Loucy (cell line): ENCODE data around the gene LPP.

Experiments used
- EZH2phosphoT487 ChIP-seq: fragments of 200-600 bp; IDR thresholded peaks from 2 replicates; pipeline ENCODE4 v1.6.1; 2018; ENCODE audit warnings: antibody characterized with exemption, mild to moderate bottlenecking, moderate library complexity, borderline replicate concordance
- TF ChIP-seq, protein P1 (sequence below): fragments of 200-600 bp; sonication (generic); conservative IDR thresholded peaks from 2 replicates; pipeline ENCODE4 v1.5.1; 2014; ENCODE audit warnings: mild to moderate bottlenecking, antibody characterized with exemption, low read length

DNA sequence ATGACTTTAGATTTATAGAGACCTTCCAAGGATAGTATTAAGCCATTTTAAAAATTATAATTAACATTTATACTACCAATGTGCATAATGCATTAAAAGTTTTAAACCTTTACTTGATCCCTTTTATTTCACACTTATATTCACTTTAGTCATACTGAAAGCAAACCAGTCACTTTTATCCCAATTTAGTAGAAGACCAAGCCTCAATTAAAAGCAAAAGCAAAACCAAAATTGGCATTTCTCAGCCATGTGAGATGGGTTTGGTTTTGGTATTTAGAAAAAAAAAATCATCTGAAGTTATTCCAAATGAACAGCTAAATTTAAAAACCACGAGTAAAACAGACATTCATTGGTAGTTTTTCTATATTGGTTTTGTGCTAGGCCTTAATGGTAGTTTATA, 249.4 kb downstream of the LPP start:
- TF ChIP-seq, protein P1, sequence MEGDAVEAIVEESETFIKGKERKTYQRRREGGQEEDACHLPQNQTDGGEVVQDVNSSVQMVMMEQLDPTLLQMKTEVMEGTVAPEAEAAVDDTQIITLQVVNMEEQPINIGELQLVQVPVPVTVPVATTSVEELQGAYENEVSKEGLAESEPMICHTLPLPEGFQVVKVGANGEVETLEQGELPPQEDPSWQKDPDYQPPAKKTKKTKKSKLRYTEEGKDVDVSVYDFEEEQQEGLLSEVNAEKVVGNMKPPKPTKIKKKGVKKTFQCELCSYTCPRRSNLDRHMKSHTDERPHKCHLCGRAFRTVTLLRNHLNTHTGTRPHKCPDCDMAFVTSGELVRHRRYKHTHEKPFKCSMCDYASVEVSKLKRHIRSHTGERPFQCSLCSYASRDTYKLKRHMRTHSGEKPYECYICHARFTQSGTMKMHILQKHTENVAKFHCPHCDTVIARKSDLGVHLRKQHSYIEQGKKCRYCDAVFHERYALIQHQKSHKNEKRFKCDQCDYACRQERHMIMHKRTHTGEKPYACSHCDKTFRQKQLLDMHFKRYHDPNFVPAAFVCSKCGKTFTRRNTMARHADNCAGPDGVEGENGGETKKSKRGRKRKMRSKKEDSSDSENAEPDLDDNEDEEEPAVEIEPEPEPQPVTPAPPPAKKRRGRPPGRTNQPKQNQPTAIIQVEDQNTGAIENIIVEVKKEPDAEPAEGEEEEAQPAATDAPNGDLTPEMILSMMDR: no peak
- TF ChIP-seq EZH2phosphoT487: no peak
